Heart right ventricle (tissue), 16 donors: ENCODE measurements around the gene NUP210. TPM values are rescaled to one million over a fixed set of nuclear protein-coding genes. Genes with fewer than 3 reads are reported as not detected.
A peak's percentile ranks its signal among the peaks of the same experiment; 100 is the strongest.

Experiments
- ATAC-seq, 8 donors: fragments of 200-7000 bp; cut with Tn5 transposase; one replicate each; pipeline ENCODE4 v1.9.1; 2020; ENCODE audit warnings: mild to moderate bottlenecking in 8 of 8, moderate library complexity in 8 of 8, moderate number of reproducible peaks in 1 of 8
- DNase-seq, 2 donors: peaks; one replicate each; pipeline ENCODE4 v3.0.0-alpha.2; 2020
- H3K27ac ChIP-seq, 10 donors: fragments of 200-600 bp; sonication (generic) in 2 of 10; one replicate each; pipeline versions ENCODE4 v1.5.0 to v1.8.0; 2020 to 2022; ENCODE audit warnings: mild to moderate bottlenecking in 3 of 10
- H3K27me3 ChIP-seq, 7 donors: fragments of 200-600 bp; one replicate each; pipeline ENCODE4 v1.8.0; 2021 to 2022; ENCODE audit warnings: mild to moderate bottlenecking in 2 of 7
- H3K36me3 ChIP-seq, 9 donors: fragments of 200-600 bp; sonication (generic) in 1 of 9; one replicate each; pipeline versions ENCODE4 v1.5.0 to v1.8.0; 2020 to 2022; ENCODE audit warnings: mild to moderate bottlenecking in 2 of 9
- H3K4me1 ChIP-seq, 9 donors: fragments of 200-600 bp; sonication (generic) in 1 of 9; one replicate each; pipeline versions ENCODE4 v1.5.0 to v1.8.0; 2020 to 2022; ENCODE audit warnings: mild to moderate bottlenecking in 4 of 9
- H3K4me3 ChIP-seq, 10 donors: fragments of 200-600 bp; sonication (generic) in 2 of 10; one replicate each; pipeline versions ENCODE4 v1.5.0 to v1.8.0; 2020 to 2022; ENCODE audit warnings: mild to moderate bottlenecking in 7 of 10, moderate library complexity in 2 of 10
- H3K9me3 ChIP-seq, 11 donors: fragments of 200-600 bp in 10 of 11; sonication (generic) in 2 of 11; one replicate each; pipeline versions ENCODE4 v1.5.0 to v1.8.0; 2013 to 2022; ENCODE audit warnings: mild to moderate bottlenecking in 2 of 11, control low read depth in 1 of 11, moderate library complexity in 1 of 11
- CTCF ChIP-seq, 9 donors: fragments of 200-600 bp; sonication (generic) in 2 of 9; IDR thresholded peaks; one replicate each; pipeline versions ENCODE4 v1.5.0 to v1.8.0; 2021 to 2022; ENCODE audit warnings: antibody characterized with exemption in 9 of 9, mild to moderate bottlenecking in 5 of 9, moderate library complexity in 1 of 9
- WGBS, 2 donors: extraction: QIAGEN DNeasy Blood & Tissue Kit; methylation state at CpG; one replicate each; pipeline ENCODE4 v1.1.7; 2013; ENCODE audit warnings: inconsistent platforms in 1 of 2; 5-methylcytosine and 5-hydroxymethylcytosine counted together
- intact Hi-C, 10 donors: fragments of 100-400 bp; cut with DNase I; formaldehyde crosslinking; loops; one replicate each; pipeline versions ENCODE4 v1.11.1 to v1.14.2; 2022
- polyA plus RNA-seq, 2 donors: library from polyadenylated mRNA; stranded (reverse); fragments of 200-250 nt; gene quantifications; one replicate each; pipeline ENCODE4 v1.2.3, GENCODE V29; 2013
- total RNA-seq, 10 donors: library from RNA; stranded (reverse); fragmentation: NEBNext Ultra II Directional in 3 of 10; extraction: Animal tissue kit (Norgen Biotek cat#: 25700) in 3 of 10; gene quantifications; one replicate each; pipeline versions ENCODE4 v1.2.1 to v1.2.4, GENCODE V29; 2021 to 2023
- donor health status: Arrhythmogenic right ventricular cardiomyopathy.
- donor health status: ischemic (EF 13 %, LVEDD 7.1; RV severe dilation, severe dysfunction).
- donor health status: healthy with polysubstance abuse.
- donor health status: DM: no; HTN: yes; CAD: no.
- donor health status: DM: no; HTN: no; CAD: no.
- donor health status: ischemic (EF 25% LVEDD 6.9; RV normal size, moderate dysfunction).
- donor health status: ischemic (EF 25% LVEDD 5.7; RV mildly dilated, moderate dysfunction).
- donor health status: healthy.
- donor health status: DM: yes; HTN: yes; CAD: no.
- donor health status: Ischemic cardiomyopathy.
- donor health status: ischemic (EF 35%, LVEDD 5.7; RV mildly dilated, moderate dysfunction).
- donor health status: nonischemic (EF 11% LVEDD 7.7; RV severe dilation, severe dysfunction).
- donor health status: DM: yes; HTN: yes; CAD: no.
- donor health status: PGD.
- donor health status: ischemic (EF 29% LVEDD 5.4; RV normal size, mild dysfunction).
- donor health status: nonischemic (EF 23%, LVEDD 6.1; RV moderate dilation, normal function).

Gene NUP210
- total and polyA plus RNA-seq, 12 donors: 0.84 to 7.2 (median 2.5) TPM

- WGBS, 2 donors: 84 to 86% methylated on average over 11 of the region's 11 CpGs
- no peak for DNase-seq
- intact Hi-C loops: no loop called here
Measured at GRCh38 chr3:13307041-13307440, 113.1 kb downstream of the NUP210 start.

GRCh38 chr3:13305623-13306022 is 114.5 kb downstream of the NUP210 start:
- DNase-seq (no peak), ATAC-seq (peak in 1 of 8 donors; percentile 24)
- 82 to 85% methylated on average over 4 of the region's 4 CpGs for WGBS, 2 donors
- Histone ChIP-seq H3K36me3 (no peaks in the 10 kb centered on the region), H3K27ac (no peak overlapping the region), H3K4me1 (peaks cover 0 to 6% (median 0%) of the 10 kb centered on the region in 9 donors), H3K27me3 (no peaks in the 10 kb centered on the region), H3K4me3 (no peak overlapping the region), H3K9me3 (no peaks in the 10 kb centered on the region)
- intact Hi-C loops: no loop called here
- no peak for TF ChIP-seq CTCF (IDR thresholded peaks at IDR 0.05)

More at GRCh38 chr3:13307041-13307440, 113.1 kb downstream of the NUP210 start:
- no peak overlapping the region for H3K4me3 ChIP-seq
- no peaks in the 10 kb centered on the region for H3K4me1 ChIP-seq
- TF ChIP-seq CTCF (IDR thresholded peaks at IDR 0.05): no peak
- no peaks in the 10 kb centered on the region for H3K36me3 ChIP-seq
- ATAC-seq: no peak
- H3K27ac ChIP-seq: no peak overlapping the region
- H3K9me3 ChIP-seq: no peaks in the 10 kb centered on the region
- no peaks in the 10 kb centered on the region for H3K27me3 ChIP-seq

GRCh38 chr3:13303410-13303809 is 116.7 kb downstream of the NUP210 start:
- intact Hi-C loops: no loop called here
- 53 to 54% methylated on average over 6 of the region's 6 CpGs for WGBS, 2 donors
- peak in 1 of 8 donors; percentile 31 for ATAC-seq

GRCh38 chr3:13301286-13301987 is 118.7 kb downstream of the NUP210 start:
- no peak for DNase-seq
- intact Hi-C loops: no loop called here
- no peak overlapping the region for H3K27ac ChIP-seq
- no peak overlapping the region for H3K4me3 ChIP-seq
- 27 to 36% methylated on average over 14 of the region's 14 CpGs for WGBS, 2 donors
- no peak for TF ChIP-seq CTCF (IDR thresholded peaks at IDR 0.05)
- peak in 4 of 8 donors; percentile 38 to 77 (median 50) for ATAC-seq
- peaks cover 0 to 6% (median 0%) of the 10 kb centered on the region in 9 donors for H3K4me1 ChIP-seq
- H3K27me3 ChIP-seq: peaks cover 0 to 28% (median 7%) of the 10 kb centered on the region in 7 donors
- H3K36me3 ChIP-seq: no peaks in the 10 kb centered on the region
- H3K9me3 ChIP-seq: no peaks in the 10 kb centered on the region

More at GRCh38 chr3:13303410-13303809, 116.7 kb downstream of the NUP210 start:
- Histone ChIP-seq H3K4me3 (no peak overlapping the region), H3K36me3 (no peaks in the 10 kb centered on the region), H3K27me3 (peaks cover 0 to 11% (median 0%) of the 10 kb centered on the region in 7 donors), H3K9me3 (no peaks in the 10 kb centered on the region), H3K4me1 (peaks cover 0 to 6% (median 0%) of the 10 kb centered on the region in 9 donors), H3K27ac (no peak overlapping the region)
- no peak for DNase-seq
- no peak for TF ChIP-seq CTCF (IDR thresholded peaks at IDR 0.05)
